Measurements from ENCODE around the gene DIPK2A. TPM values are rescaled to one million over a fixed set of nuclear protein-coding genes. Genes with fewer than 3 reads are reported as not detected.

Gene DIPK2A
- total RNA-seq, 2 experiments from 2014 or later, result 17.5 to 18.2 TPM

GRCh38 chr3:143979813-143980212 lies 8.2 kb downstream of the DIPK2A start:
- Histone ChIP-seq H3K36me3 (ENCODE audit: insufficient read depth, low read length) (no peaks in the 10 kb centered on the region), H3K27ac (ENCODE audit: low read depth in 1 of 2, low read length in 2 of 2) (no peak overlapping the region), H3K4me3 (ENCODE audit: low read length) (no peak overlapping the region), H3K9me3 (ENCODE audit: control insufficient read depth in 1 of 2, insufficient read depth in 1 of 2, low read length in 2 of 2) (no peaks in the 10 kb centered on the region), H3K27me3 (ENCODE audit: control insufficient read depth in 1 of 2, insufficient read depth in 2 of 2, low read length in 2 of 2) (no peaks in the 10 kb centered on the region), H3K4me1 (ENCODE audit: insufficient read depth, low read length) (no peaks in the 10 kb centered on the region)
- no peaks in the 10 kb centered on the region for H3K27me3 Mint-ChIP-seq
- ChIA-PET CTCF (interaction anchor here (0.9 kb wide), 1 partner anchor 9 kb away, joined by 3 read pairs; no protein-coding TSS in a partner anchor), POLR2A (interaction anchor here (1.2 kb wide), 1 partner anchor 8 kb away, joined by 8 read pairs; the partner anchor contains the start of gene DIPK2A)
- TF ChIP-seq CTCF (IDR thresholded peaks at IDR 0.05), result no peak
- no peak overlapping the region for H3K27ac Mint-ChIP-seq
- DNase-seq, result no peak
- no peak for ATAC-seq (ENCODE audit: poor library complexity)
- no peaks in the 10 kb centered on the region for H3K9me3 Mint-ChIP-seq
- no peak overlapping the region for H3K4me3 Mint-ChIP-seq
- peaks cover 21% of the 10 kb centered on the region for H3K36me3 Mint-ChIP-seq (ENCODE audit: low read depth)
- peaks cover 91% of the 10 kb centered on the region for H3K4me1 Mint-ChIP-seq (ENCODE audit: low read depth)
- intact Hi-C loops (cut with DNase I, micrococcal nuclease), result loop anchor here in 1 of 2 experiments (10.0 kb wide), 1 partner anchor 865 kb away; the partner anchor contains the start of gene CHST2

- H3K4me3 Mint-ChIP-seq, result no peak overlapping the region
- no peaks in the 10 kb centered on the region for H3K4me1 ChIP-seq (ENCODE audit: insufficient read depth, low read length)
- no peaks in the 10 kb centered on the region for H3K27me3 Mint-ChIP-seq
- H3K27ac ChIP-seq (ENCODE audit: low read depth in 1 of 2, low read length in 2 of 2), result no peak overlapping the region
- H3K36me3 Mint-ChIP-seq (ENCODE audit: low read depth), result peaks cover 63% of the 10 kb centered on the region
- ChIA-PET CTCF (interaction anchor here (1.1 kb wide), 1 partner anchor 9 kb away, joined by 3 read pairs; no protein-coding TSS in a partner anchor), POLR2A (interaction anchor here (1.0 kb wide), 1 partner anchor 16 kb away, joined by 3 read pairs; no protein-coding TSS in a partner anchor)
- TF ChIP-seq CTCF (IDR thresholded peaks at IDR 0.05), result no peak
- no peaks in the 10 kb centered on the region for H3K9me3 ChIP-seq (ENCODE audit: control insufficient read depth in 1 of 2, insufficient read depth in 1 of 2, low read length in 2 of 2)
- no peak overlapping the region for H3K27ac Mint-ChIP-seq
- H3K36me3 ChIP-seq (ENCODE audit: insufficient read depth, low read length), result peaks cover 21% of the 10 kb centered on the region
- no peak for ATAC-seq (ENCODE audit: poor library complexity)
- peaks cover 53% of the 10 kb centered on the region for H3K4me1 Mint-ChIP-seq (ENCODE audit: low read depth)
- no peaks in the 10 kb centered on the region for H3K27me3 ChIP-seq (ENCODE audit: control insufficient read depth in 1 of 2, insufficient read depth in 2 of 2, low read length in 2 of 2)
- DNase-seq, result no peak
- H3K9me3 Mint-ChIP-seq, result no peaks in the 10 kb centered on the region
- intact Hi-C loops (cut with DNase I, micrococcal nuclease), result no loop called here
- no peak overlapping the region for H3K4me3 ChIP-seq (ENCODE audit: low read length)
Observed at GRCh38 chr3:143988306-143988705, 16.7 kb downstream of the DIPK2A start.

- Histone ChIP-seq H3K9me3 (ENCODE audit: control insufficient read depth in 1 of 2, insufficient read depth in 1 of 2, low read length in 2 of 2) (no peaks in the 10 kb centered on the region), H3K4me3 (ENCODE audit: low read length) (no peak overlapping the region), H3K36me3 (ENCODE audit: insufficient read depth, low read length) (peaks cover 21% of the 10 kb centered on the region), H3K27ac (ENCODE audit: low read depth in 1 of 2, low read length in 2 of 2) (no peak overlapping the region), H3K27me3 (ENCODE audit: control insufficient read depth in 1 of 2, insufficient read depth in 2 of 2, low read length in 2 of 2) (no peaks in the 10 kb centered on the region), H3K4me1 (ENCODE audit: insufficient read depth, low read length) (no peaks in the 10 kb centered on the region)
- Mint-ChIP-seq H3K4me1 (ENCODE audit: low read depth) (peaks cover 41% of the 10 kb centered on the region), H3K4me3 (no peak overlapping the region), H3K27me3 (no peaks in the 10 kb centered on the region), H3K27ac (no peak overlapping the region), H3K9me3 (no peaks in the 10 kb centered on the region), H3K36me3 (ENCODE audit: low read depth) (peaks cover 64% of the 10 kb centered on the region)
- no peak for TF ChIP-seq CTCF (IDR thresholded peaks at IDR 0.05)
- ChIA-PET POLR2A (no interaction called here), CTCF (no interaction called here)
- intact Hi-C loops (cut with DNase I, micrococcal nuclease), result no loop called here
- no peak for DNase-seq
- no peak for ATAC-seq (ENCODE audit: poor library complexity)
Observed at GRCh38 chr3:143989461-143989860, 17.8 kb downstream of the DIPK2A start.
